ENCODE results near the gene ANAPC10.

DNA sequence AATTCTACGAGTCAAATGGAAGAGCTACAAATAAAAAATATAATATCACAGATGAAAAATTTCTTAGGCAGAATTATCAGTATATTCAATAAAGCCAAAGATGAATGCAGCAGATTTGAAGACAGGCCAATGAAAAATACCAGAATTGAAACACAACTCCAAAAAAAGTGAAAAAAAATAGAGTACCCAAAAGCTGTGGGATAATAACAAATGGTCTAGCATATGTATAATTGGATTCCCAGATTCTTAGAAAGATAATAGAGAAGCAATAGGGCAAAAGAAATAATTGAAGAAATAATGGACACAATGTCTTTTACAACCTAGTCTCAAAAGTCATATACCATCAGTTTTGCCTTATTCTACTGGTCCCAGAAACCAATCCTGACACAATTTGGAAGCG is 4.4 kb downstream of the ANAPC10 start:
- no peak for TF ChIP-seq CTCF (IDR thresholded peaks at IDR 0.05 in 8 of 11, conservative IDR thresholded peaks at IDR 0.05 in 3 of 11)
- no peak for TF ChIP-seq POLR2A (IDR thresholded peaks at IDR 0.05)
